Hepatocyte (in vitro differentiated cells): ENCODE data around the gene UVRAG.

Experiments used
- CTCF ChIP-seq: fragments of 200-600 bp; sonication (generic); IDR thresholded peaks from 2 replicates; pipeline ENCODE4 v1.5.1; 2016; ENCODE audit warnings: antibody characterized with exemption, mild to moderate bottlenecking; ENCODE audit not compliant: poor library complexity
- EZH2phosphoT487 ChIP-seq: fragments of 200-600 bp; sonication (generic); IDR thresholded peaks from one replicate; pipeline ENCODE4 v1.6.1; 2018; ENCODE audit warnings: antibody characterized with exemption, mild to moderate bottlenecking, low read depth, moderate library complexity; ENCODE audit not compliant: unreplicated experiment, severe bottlenecking

- TF ChIP-seq EZH2phosphoT487, result no peak
- no peak for TF ChIP-seq CTCF
Measured at GRCh38 chr11:75894036-75894585, 79.1 kb downstream of the UVRAG start.
